Lung (tissue), 12 donors: ENCODE measurements around the gene FLII. TPM values are rescaled to one million over a fixed set of nuclear protein-coding genes. Genes with fewer than 3 reads are reported as not detected.

Experiments used
- ATAC-seq: fragments of 200-7000 bp; cut with Tn5 transposase; one replicate; pipeline ENCODE4 v1.9.1; 2020; ENCODE audit warnings: moderate number of reproducible peaks; ENCODE audit not compliant: insufficient read depth, low FRiP score
- DNase-seq, 3 donors: peaks; one replicate each; pipeline ENCODE4 v3.0.0-alpha.2; 2013 to 2017
- H3K27ac ChIP-seq, 2 donors: one replicate each; pipeline ENCODE4 v1.5.1; 2013; ENCODE audit warnings: mild to moderate bottlenecking in 2 of 2, moderate library complexity in 2 of 2, control low read depth in 1 of 2, inconsistent platforms in 1 of 2, low read depth in 1 of 2, low read length in 1 of 2
- H3K27me3 ChIP-seq, 3 donors: one replicate each; pipeline ENCODE4 v1.5.1; 2013; ENCODE audit warnings: low read length in 2 of 3; ENCODE audit not compliant: control insufficient read depth in 3 of 3, insufficient read depth in 3 of 3
- H3K36me3 ChIP-seq, 4 donors: one replicate each; pipeline ENCODE4 v1.5.1; 2013; ENCODE audit warnings: low read length in 4 of 4, mild to moderate bottlenecking in 1 of 4, moderate library complexity in 1 of 4; ENCODE audit not compliant: control insufficient read depth in 4 of 4, insufficient read depth in 4 of 4
- H3K4me1 ChIP-seq, 5 donors: one replicate each; pipeline ENCODE4 v1.5.1; 2013; ENCODE audit warnings: low read length in 5 of 5, mild to moderate bottlenecking in 2 of 5, moderate library complexity in 1 of 5; ENCODE audit not compliant: control insufficient read depth in 5 of 5, insufficient read depth in 5 of 5
- H3K4me3 ChIP-seq: one replicate; pipeline ENCODE4 v1.5.1; 2013; ENCODE audit warnings: mild to moderate bottlenecking, control low read depth, moderate library complexity
- H3K9ac ChIP-seq, 2 donors: one replicate each; pipeline ENCODE4 v1.5.1; 2013; ENCODE audit warnings: low read length in 2 of 2, control low read depth in 1 of 2; ENCODE audit not compliant: insufficient read depth in 1 of 2
- H3K9me3 ChIP-seq, 4 donors: one replicate each; pipeline ENCODE4 v1.5.1; 2013; ENCODE audit warnings: low read length in 3 of 4, mild to moderate bottlenecking in 1 of 4, moderate library complexity in 1 of 4; ENCODE audit not compliant: control insufficient read depth in 4 of 4, insufficient read depth in 3 of 4
- CTCF ChIP-seq: IDR thresholded peaks from 2 replicates; pipeline ENCODE4 v1.5.1; 2012; ENCODE audit warnings: mild to moderate bottlenecking; ENCODE audit errors: control extremely low read depth, extremely low read depth
- WGBS, 2 donors: extraction: QIAGEN DNeasy Blood & Tissue Kit; methylation state at CpG; one replicate each; pipeline ENCODE4 v1.1.7; 2013; 5-methylcytosine and 5-hydroxymethylcytosine counted together
- polyA plus RNA-seq, 2 donors: library from polyadenylated mRNA; stranded (reverse); fragments of 200-250 nt; gene quantifications; one replicate each; pipeline ENCODE4 v1.2.1, GENCODE V29; 2013
- total RNA-seq, 2 donors: library from RNA; depleted of rRNA in 1 of 2; stranded (reverse); fragments of >200 nt in 1 of 2; gene quantifications; one replicate each; pipeline ENCODE4 v1.2.1, GENCODE V29; 2014 to 2021
- donor health status: control.
- donor health status: control.
- donor health status: Bipolar disorder and iron deficiency.
- donor health status: healthy.
- donor health status: DM: yes; HTN: yes; CAD: no.

FLII gene
- total and polyA plus RNA-seq, 4 donors, result 152 to 391 (median 266) TPM

- ATAC-seq (no peak), DNase-seq (no peak)
- H3K4me3 ChIP-seq, result no peak overlapping the region
- 83 to 86% methylated on average over 23 to 24 of the region's 24 CpGs for WGBS, 2 donors
- H3K9me3 ChIP-seq, result no peaks in the 10 kb centered on the region
- TF ChIP-seq CTCF, result no peak
- H3K36me3 ChIP-seq, result peaks cover 3 to 82% (median 29%) of the 10 kb centered on the region in 4 donors
- no peak overlapping the region for H3K27ac ChIP-seq
- peaks cover 0 to 3% (median 0%) of the 10 kb centered on the region in 5 donors for H3K4me1 ChIP-seq
- H3K9ac ChIP-seq, result no peak overlapping the region
- no peaks in the 10 kb centered on the region for H3K27me3 ChIP-seq
Observed at GRCh38 chr17:18246109-18246725, 12.3 kb downstream of the FLII start.

GRCh38 chr17:18245038-18245776 lies 13.3 kb downstream of the FLII start:
- TF ChIP-seq CTCF, result no peak
- Histone ChIP-seq H3K9ac (no peak overlapping the region), H3K4me3 (no peak overlapping the region), H3K9me3 (no peaks in the 10 kb centered on the region), H3K4me1 (peaks cover 0 to 3% (median 0%) of the 10 kb centered on the region in 5 donors), H3K27ac (no peak overlapping the region), H3K36me3 (peaks cover 0 to 73% (median 28%) of the 10 kb centered on the region in 4 donors), H3K27me3 (no peaks in the 10 kb centered on the region)
- DNase-seq (no peak), ATAC-seq (no peak)
- 93 to 97% methylated on average over 21 of the region's 21 CpGs for WGBS, 2 donors

DNA sequence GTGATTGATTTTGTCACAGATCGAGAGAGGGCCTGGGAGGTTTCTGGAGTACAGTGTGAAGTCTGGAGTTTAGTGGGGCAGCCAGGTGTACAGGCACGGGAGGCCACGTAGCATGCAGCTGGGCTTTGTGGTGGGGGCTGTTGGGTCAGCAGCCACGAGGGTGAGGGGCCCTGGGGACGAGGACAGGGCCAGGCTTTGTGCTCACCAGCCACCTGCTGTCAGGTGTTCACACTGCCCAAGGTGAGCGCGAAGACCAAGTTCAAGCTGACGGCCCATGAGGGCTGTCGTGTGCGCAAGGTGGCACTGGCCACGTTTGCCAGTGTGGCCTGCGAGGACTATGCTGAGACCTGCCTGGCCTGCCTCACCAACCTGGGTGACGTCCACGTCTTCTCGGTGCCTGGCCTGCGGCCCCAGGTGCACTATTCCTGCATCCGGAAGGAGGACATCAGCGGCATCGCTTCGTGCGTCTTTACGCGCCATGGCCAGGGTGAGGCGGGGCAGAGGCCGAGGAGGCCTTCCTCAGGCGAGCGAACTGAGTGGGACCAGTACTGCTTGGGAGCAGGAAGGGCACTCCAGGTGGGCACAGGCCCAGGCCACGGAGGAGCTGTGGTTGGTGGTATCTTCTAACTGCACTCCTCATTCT lies 17.2 kb downstream of the FLII start:
- TF ChIP-seq CTCF, result no peak
- Histone ChIP-seq H3K9me3 (no peaks in the 10 kb centered on the region), H3K9ac (no peak overlapping the region), H3K4me1 (no peaks in the 10 kb centered on the region), H3K4me3 (no peak overlapping the region), H3K27me3 (no peaks in the 10 kb centered on the region), H3K36me3 (peaks cover 0 to 62% (median 40%) of the 10 kb centered on the region in 4 donors), H3K27ac (no peak overlapping the region)
- DNase-seq (no peak), ATAC-seq (no peak)
- 91 to 93% methylated on average over 28 of the region's 28 CpGs for WGBS, 2 donors
